Colonic mucosa (tissue), 4 donors: ENCODE results near the gene PTPRM. TPM values are rescaled to one million over a fixed set of nuclear protein-coding genes. Genes with fewer than 3 reads are reported as not detected.

ENCODE experiments used
- DNase-seq: peaks from one replicate; pipeline ENCODE4 v3.0.0-alpha.2; 2020
- H3K27ac ChIP-seq: fragments of 200-600 bp; one replicate; pipeline ENCODE4 v1.8.0; 2021
- H3K27me3 ChIP-seq: fragments of 200-600 bp; one replicate; pipeline ENCODE4 v1.8.0; 2021
- H3K36me3 ChIP-seq: fragments of 200-600 bp; one replicate; pipeline ENCODE4 v1.8.0; 2021
- H3K4me1 ChIP-seq: fragments of 200-600 bp; one replicate; pipeline ENCODE4 v1.8.0; 2021; ENCODE audit warnings: mild to moderate bottlenecking
- H3K4me3 ChIP-seq: fragments of 200-600 bp; one replicate; pipeline ENCODE4 v1.8.0; 2021
- H3K9ac ChIP-seq, 2 donors: one replicate each; pipeline ENCODE4 v1.7.0; 2013; ENCODE audit warnings: control low read depth in 2 of 2, low read depth in 2 of 2, low read length in 2 of 2
- H3K9me3 ChIP-seq: fragments of 200-600 bp; one replicate; pipeline ENCODE4 v1.8.0; 2021
- CTCF ChIP-seq: fragments of 200-600 bp; IDR thresholded peaks from one replicate; pipeline ENCODE4 v1.8.0; 2022; ENCODE audit warnings: antibody characterized with exemption, mild to moderate bottlenecking
- intact Hi-C: fragments of 100-400 bp; cut with DNase I; formaldehyde crosslinking; loops from one replicate; pipeline ENCODE4 v1.14.1; 2022
- total RNA-seq, 2 donors: library from RNA; stranded (reverse); fragmentation: NEBNext Ultra II Directional in 1 of 2; extraction: Animal tissue kit (Norgen Biotek cat#: 25700) in 1 of 2; gene quantifications; one replicate each; pipeline ENCODE4 v1.2.1, GENCODE V29; 2021
- donor health status: healthy.
- donor health status: DM: no; HTN: no; CAD: no.
- donor health status: DM: no; HTN: no; CAD: no.

PTPRM gene
- total RNA-seq, 2 donors from 2014 or later = 8.1 to 13.9 TPM

DNA sequence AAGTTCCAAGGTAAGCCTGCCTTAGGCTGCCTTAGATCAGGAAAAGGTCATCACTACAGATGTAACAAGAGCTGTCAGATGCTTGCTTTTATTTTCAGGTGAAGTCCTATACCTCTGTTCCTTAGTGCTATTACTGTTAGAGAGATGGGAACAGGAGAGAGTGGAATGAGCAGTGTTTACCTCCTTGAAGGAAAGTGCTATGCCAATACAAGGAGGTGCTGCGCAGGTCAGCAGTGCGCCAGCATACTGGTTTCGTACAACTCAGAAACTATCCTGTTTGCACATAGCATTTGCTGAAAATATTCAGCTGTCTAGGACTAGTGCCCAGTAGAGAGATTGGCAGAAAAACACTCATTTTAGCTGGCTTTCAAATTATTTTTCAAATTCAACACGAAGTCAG, 629.1 kb downstream of the PTPRM start:
- H3K27me3 ChIP-seq = no peaks in the 10 kb centered on the region
- intact Hi-C loops = loop anchor here (5.0 kb wide), 1 partner anchor 554 kb away; no protein-coding TSS in a partner anchor
- H3K4me1 ChIP-seq = no peaks in the 10 kb centered on the region
- H3K4me3 ChIP-seq = no peak overlapping the region
- H3K27ac ChIP-seq = no peak overlapping the region
- H3K9me3 ChIP-seq = no peaks in the 10 kb centered on the region
- H3K9ac ChIP-seq = no peak overlapping the region
- TF ChIP-seq CTCF = no peak
- no peaks in the 10 kb centered on the region for H3K36me3 ChIP-seq
- DNase-seq = no peak

DNA sequence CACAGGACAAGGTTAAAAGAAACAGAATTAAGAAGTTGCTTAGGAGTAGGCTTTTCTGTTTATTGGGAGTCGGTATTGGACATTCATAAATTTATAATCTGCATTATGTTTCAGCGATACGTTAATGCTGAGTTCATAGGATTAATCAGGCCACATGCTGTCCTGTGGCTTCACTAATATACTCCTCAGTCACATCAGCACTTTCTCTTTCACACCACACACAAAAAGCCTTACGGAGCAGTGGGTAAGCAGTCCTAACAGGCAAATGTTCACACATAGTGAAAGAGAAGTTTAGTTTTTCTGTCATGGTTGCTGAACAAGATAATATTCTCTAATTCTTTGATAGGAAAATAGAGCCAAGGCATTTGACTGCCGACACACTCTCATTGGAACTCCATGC, 630.4 kb downstream of the PTPRM start:
- H3K4me3 ChIP-seq = no peak overlapping the region
- H3K9me3 ChIP-seq = no peaks in the 10 kb centered on the region
- H3K36me3 ChIP-seq = no peaks in the 10 kb centered on the region
- DNase-seq = no peak
- intact Hi-C loops = loop anchor here (5.0 kb wide), 1 partner anchor 555 kb away; no protein-coding TSS in a partner anchor
- no peaks in the 10 kb centered on the region for H3K27me3 ChIP-seq
- H3K9ac ChIP-seq = no peak overlapping the region
- H3K27ac ChIP-seq = no peak overlapping the region
- no peaks in the 10 kb centered on the region for H3K4me1 ChIP-seq
- no peak for TF ChIP-seq CTCF

GRCh38 chr18:8207996-8208395, 640.9 kb downstream of the PTPRM start:
- TF ChIP-seq CTCF = no peak
- H3K27me3 ChIP-seq = no peaks in the 10 kb centered on the region
- no peak overlapping the region for H3K9ac ChIP-seq
- no peaks in the 10 kb centered on the region for H3K4me1 ChIP-seq
- intact Hi-C loops = no loop called here
- no peak overlapping the region for H3K4me3 ChIP-seq
- H3K27ac ChIP-seq = no peak overlapping the region
- no peaks in the 10 kb centered on the region for H3K9me3 ChIP-seq
- no peaks in the 10 kb centered on the region for H3K36me3 ChIP-seq
- DNase-seq = no peak

GRCh38 chr18:8208716-8209115, 641.6 kb downstream of the PTPRM start:
- Histone ChIP-seq H3K27ac (no peak overlapping the region), H3K9ac (no peak overlapping the region), H3K27me3 (no peaks in the 10 kb centered on the region), H3K36me3 (no peaks in the 10 kb centered on the region), H3K4me3 (no peak overlapping the region), H3K4me1 (no peaks in the 10 kb centered on the region), H3K9me3 (no peaks in the 10 kb centered on the region)
- intact Hi-C loops = no loop called here
- no peak for TF ChIP-seq CTCF
- DNase-seq = no peak

DNA sequence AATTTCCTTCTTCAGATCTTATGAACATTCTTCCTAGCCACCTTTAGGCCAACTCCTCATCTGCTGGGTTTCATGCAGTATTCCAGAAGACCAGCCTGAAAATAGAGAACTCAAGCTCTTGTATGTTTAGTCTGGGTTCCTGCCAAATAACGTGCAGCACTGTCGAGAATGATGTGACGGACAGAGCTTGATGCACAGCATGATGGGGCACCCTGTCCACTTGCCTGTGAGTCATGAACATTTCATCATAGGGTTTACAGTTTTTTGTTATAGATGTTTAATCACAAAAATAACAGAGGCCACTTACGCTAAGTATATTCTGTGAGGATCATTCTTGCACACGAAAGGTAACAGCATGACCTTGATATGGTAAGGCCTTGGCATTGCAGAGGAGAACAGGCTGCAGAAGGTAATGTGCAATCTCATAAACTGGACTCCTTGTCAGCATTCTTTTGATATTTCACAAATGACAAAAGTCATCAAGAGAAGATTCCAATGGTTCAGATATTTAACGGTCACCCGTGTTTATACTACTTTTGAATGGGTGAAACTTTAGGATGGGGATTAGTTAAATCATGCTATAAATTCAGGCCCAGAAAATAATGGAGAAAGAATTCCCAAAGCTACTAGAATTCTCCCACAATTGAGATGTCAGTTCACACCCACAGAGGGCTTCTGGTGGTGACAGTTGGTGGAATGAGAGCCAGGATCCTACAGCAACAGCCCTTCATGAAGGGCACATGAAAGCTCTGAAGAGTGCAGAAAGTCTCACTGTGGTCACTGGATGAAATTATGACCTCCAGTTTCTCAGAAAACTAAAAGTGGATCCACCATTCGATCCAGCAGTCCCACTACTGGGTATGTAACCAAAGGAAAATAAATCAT, 646.0 kb downstream of the PTPRM start:
- Histone ChIP-seq H3K36me3 (no peaks in the 10 kb centered on the region), H3K9me3 (no peaks in the 10 kb centered on the region), H3K9ac (no peak overlapping the region), H3K4me1 (no peaks in the 10 kb centered on the region), H3K27ac (no peak overlapping the region), H3K4me3 (no peak overlapping the region), H3K27me3 (no peaks in the 10 kb centered on the region)
- intact Hi-C loops = no loop called here
- no peak for TF ChIP-seq CTCF
- DNase-seq = no peak
